ENCODE measurements around the gene PLA2G2E.
A peak's percentile ranks its signal among the peaks of the same experiment; 100 is the strongest.

The PLA2G2E gene

GRCh38 chr1:19877181-19877750 is 46.2 kb downstream of the PLA2G2E start:
- Histone ChIP-seq H3K4me3 (no peak overlapping the region), H4K20me1 (no peaks in the 10 kb centered on the region), H3K4me1 (peaks cover 11 to 34% (median 23%) of the 10 kb centered on the region in 10 experiments), H3K27ac (peak overlapping the region in 8 of 11 experiments; percentile 41 to 70 (median 51); a peak in 15 of 22 replicates), H3K27me3 (no peaks in the 10 kb centered on the region), H3K9me3 (replicated peaks in 1 of 11) (peaks cover 0 to 29% (median 10%) of the 10 kb centered on the region in 11 experiments; a peak in 15 of 22 replicates), H3K9ac (peak overlapping the region in 2 of 11 experiments; percentile 26 to 44; a peak in 1 of 22 replicates), H3K36me3 (no peaks in the 10 kb centered on the region), H3K4me2 (peak overlapping the region; percentile 19 to 62 (median 46); a peak in 21 of 22 replicates)
- TF ChIP-seq Cebpa-rat (IDR thresholded peaks at IDR 0.05): no peak

DNA sequence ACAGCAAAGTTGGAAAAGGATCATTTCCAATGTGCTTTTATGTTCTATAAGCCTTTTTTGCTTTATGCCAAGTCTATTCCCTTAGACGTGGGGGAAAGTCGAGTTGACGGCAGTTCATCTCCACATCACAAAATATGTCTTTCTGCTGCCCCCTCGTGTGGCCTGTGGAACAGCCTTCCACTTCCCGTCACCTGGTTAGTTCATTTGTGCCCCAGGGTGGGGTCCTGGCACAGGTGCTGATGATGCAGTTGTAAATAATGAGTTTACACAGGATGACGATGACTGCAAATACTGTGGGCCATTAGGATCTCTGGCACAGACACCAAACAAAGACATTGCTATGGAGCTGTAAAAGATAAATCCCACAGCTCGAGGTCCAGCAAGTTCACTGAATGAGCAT is 51.2 kb downstream of the PLA2G2E start:
- peaks cover 0 to 20% (median 10%) of the 10 kb centered on the region in 10 experiments; a peak in 17 of 20 replicates for H3K4me1 ChIP-seq
- TF ChIP-seq Cebpa-rat (IDR thresholded peaks at IDR 0.05): no peak
- no peak overlapping the region for H3K27ac ChIP-seq
- H3K27me3 ChIP-seq: no peaks in the 10 kb centered on the region
- peak overlapping the region in 4 of 11 experiments; percentile 7 to 36 (median 12); a peak in 3 of 22 replicates for H3K4me2 ChIP-seq
- no peaks in the 10 kb centered on the region for H4K20me1 ChIP-seq
- H3K9ac ChIP-seq: no peak overlapping the region
- no peaks in the 10 kb centered on the region for H3K36me3 ChIP-seq
- no peak overlapping the region for H3K4me3 ChIP-seq
- H3K9me3 ChIP-seq (replicated peaks in 1 of 11): peaks cover 0 to 18% (median 8%) of the 10 kb centered on the region in 11 experiments; a peak in 14 of 22 replicates
